SK-N-MC (cell line): Measurements from ENCODE around the gene CLCN1.

Experiments used
- DNase-seq: peaks from one replicate; pipeline ENCODE4 v3.0.0-alpha.2; 2011; ENCODE audit warnings: low read depth, low spot score
- H3K27ac ChIP-seq: fragments of 200-600 bp; sonication (generic); 2 replicates; pipeline ENCODE4 v1.5.1; 2016; ENCODE audit warnings: mixed run types
- H3K36me3 ChIP-seq: fragments of 200-600 bp; sonication (generic); 2 replicates; pipeline ENCODE4 v1.6.1; 2017; ENCODE audit warnings: antibody characterized with exemption, low read length, mixed read lengths; ENCODE audit not compliant: insufficient read depth
- H3K4me3 ChIP-seq: fragments of 200-600 bp; sonication (generic); 2 replicates; pipeline ENCODE4 v1.5.1; 2016
- H3K9ac ChIP-seq: fragments of 200-600 bp; sonication (generic); 2 replicates; pipeline ENCODE4 v1.8.0; 2017; ENCODE audit warnings: mixed run types, mixed read lengths; ENCODE audit not compliant: insufficient read length
- H3K9me3 ChIP-seq: fragments of 200-600 bp; sonication (generic); 2 replicates; pipeline ENCODE4 v1.6.1; 2017; ENCODE audit warnings: low read depth, mild to moderate bottlenecking, antibody characterized with exemption, low read length, moderate library complexity, mixed read lengths
- EZH2 ChIP-seq: fragments of 200-600 bp; sonication (generic); IDR thresholded peaks from one replicate; pipeline ENCODE4 v1.6.1; 2017; ENCODE audit warnings: antibody characterized with exemption
- FOXP2 ChIP-seq: optimal IDR thresholded peaks from 2 replicates; pipeline ENCODE3; 2011; ENCODE audit warnings: mild to moderate bottlenecking, moderate library complexity; ENCODE audit not compliant: insufficient read depth; ENCODE audit errors: extremely low read length, control extremely low read depth
- POLR2AphosphoS5 ChIP-seq: IDR thresholded peaks from 2 replicates; pipeline ENCODE4 v1.6.1; 2012; ENCODE audit warnings: mild to moderate bottlenecking, low read depth, low read length, borderline replicate concordance

The CLCN1 gene

DNA sequence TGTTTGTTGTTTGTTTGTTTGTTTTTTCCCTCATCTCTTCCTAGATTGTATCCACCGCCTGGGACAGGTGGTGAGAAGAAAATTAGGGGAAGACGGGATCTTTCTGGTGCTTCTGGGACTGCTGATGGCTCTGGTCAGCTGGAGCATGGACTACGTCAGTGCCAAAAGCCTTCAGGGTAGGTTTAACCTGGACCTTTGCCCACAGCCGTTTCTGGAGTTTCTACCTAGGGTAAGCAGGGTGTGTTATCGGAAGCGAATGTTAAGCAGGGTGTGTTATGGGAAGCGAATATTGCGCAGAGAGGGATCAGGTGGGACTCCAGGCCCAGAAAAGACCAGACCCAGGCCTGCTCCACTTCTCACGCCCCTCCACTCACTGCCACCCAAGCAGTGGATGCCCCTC is 4.7 kb downstream of the CLCN1 start:
- Histone ChIP-seq H3K36me3 (no peaks in the 10 kb centered on the region), H3K9me3 (no peaks in the 10 kb centered on the region), H3K27ac (no peak overlapping the region), H3K4me3 (no peak overlapping the region), H3K9ac (no peak overlapping the region)
- TF ChIP-seq POLR2AphosphoS5 (no peak), EZH2 (no peak), FOXP2 (no peak)
- DNase-seq: no peak

DNA sequence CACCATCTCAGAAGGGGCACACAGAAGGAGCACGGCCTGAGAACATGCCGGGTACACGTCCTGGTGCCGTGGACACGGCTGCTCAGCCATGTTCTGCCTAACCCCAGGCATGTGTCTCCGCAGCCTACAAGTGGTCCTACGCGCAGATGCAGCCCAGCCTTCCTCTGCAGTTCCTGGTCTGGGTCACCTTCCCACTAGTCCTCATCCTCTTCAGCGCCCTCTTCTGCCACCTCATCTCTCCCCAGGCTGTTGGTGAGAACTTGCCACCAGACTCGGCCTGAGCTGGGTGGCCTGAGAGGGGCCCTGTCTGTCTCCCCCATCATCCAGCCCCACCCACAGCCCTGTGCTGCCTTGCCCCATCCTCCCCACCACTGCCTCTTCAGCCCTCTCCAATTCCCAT is 5.3 kb downstream of the CLCN1 start:
- no peak overlapping the region for H3K4me3 ChIP-seq
- no peak overlapping the region for H3K9ac ChIP-seq
- TF ChIP-seq EZH2 (no peak), FOXP2 (no peak), POLR2AphosphoS5 (no peak)
- H3K9me3 ChIP-seq: no peaks in the 10 kb centered on the region
- H3K27ac ChIP-seq: no peak overlapping the region
- H3K36me3 ChIP-seq: no peaks in the 10 kb centered on the region
- no peak for DNase-seq

DNA sequence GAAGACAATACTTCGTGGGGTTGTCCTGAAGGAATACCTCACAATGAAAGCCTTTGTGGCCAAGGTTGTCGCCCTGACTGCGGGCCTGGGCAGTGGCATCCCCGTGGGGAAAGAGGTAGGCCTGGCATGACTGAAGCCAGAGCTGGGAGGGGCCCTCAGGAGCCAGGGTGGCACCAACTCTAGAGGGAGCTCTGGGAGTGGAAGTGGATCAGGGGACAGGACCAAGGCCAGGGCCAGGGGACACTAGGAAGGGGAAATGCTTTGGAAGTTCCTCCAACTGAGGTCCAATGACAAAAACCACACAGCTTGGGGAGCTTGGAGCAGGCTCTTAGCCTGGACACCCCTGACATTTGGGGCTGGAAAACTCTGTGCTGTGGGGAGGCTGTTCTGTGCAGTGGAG is 5.8 kb downstream of the CLCN1 start:
- H3K9ac ChIP-seq: no peak overlapping the region
- H3K4me3 ChIP-seq: no peak overlapping the region
- no peak for DNase-seq
- no peaks in the 10 kb centered on the region for H3K9me3 ChIP-seq
- no peaks in the 10 kb centered on the region for H3K36me3 ChIP-seq
- no peak overlapping the region for H3K27ac ChIP-seq
- TF ChIP-seq FOXP2: no peak
- TF ChIP-seq EZH2: no peak
- TF ChIP-seq POLR2AphosphoS5: no peak

DNA sequence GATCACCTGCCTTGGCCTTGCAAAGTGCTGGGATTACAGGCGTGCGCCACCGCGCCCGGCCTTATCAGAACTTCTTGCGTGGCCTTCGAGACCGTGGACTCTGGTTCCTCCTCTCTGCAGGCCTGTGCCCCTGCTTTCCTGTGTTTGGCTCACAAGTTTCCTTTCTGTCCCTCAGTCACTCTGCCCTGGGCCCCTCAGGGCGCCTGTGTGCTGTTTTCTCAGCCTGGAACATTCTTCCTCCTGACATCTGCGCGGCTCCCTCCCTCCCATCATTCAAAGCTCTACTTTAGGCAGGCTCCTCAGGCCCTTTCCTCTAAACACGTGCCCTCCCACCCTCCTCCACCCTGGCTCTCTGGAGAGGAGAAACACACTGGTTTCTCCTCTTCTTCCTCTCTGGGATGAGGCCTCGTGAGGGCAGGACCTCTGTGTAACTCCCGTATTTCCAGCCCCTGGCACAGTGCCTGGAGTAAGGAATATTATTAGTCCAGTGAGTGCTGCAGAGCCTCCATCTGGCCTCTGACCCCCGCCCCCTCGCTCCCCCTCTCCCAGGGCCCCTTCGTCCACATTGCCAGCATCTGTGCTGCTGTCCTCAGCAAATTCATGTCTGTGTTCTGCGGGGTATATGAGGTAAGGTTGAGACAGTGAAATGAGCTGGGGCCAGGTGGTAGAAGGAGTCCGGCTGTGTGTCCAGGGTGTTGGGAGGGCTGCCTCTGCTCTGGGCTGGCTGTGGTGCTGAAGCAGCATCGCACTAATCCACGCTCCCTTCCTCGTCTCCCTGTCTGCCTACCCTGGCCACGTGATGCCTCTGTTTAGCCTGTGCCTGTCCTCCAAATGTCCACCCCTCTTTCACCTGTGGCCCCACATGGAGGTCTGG is 7.1 kb downstream of the CLCN1 start:
- H3K9ac ChIP-seq: no peak overlapping the region
- DNase-seq: no peak
- H3K4me3 ChIP-seq: no peak overlapping the region
- H3K9me3 ChIP-seq: no peaks in the 10 kb centered on the region
- no peak overlapping the region for H3K27ac ChIP-seq
- H3K36me3 ChIP-seq: no peaks in the 10 kb centered on the region
- no peak for TF ChIP-seq FOXP2

DNA sequence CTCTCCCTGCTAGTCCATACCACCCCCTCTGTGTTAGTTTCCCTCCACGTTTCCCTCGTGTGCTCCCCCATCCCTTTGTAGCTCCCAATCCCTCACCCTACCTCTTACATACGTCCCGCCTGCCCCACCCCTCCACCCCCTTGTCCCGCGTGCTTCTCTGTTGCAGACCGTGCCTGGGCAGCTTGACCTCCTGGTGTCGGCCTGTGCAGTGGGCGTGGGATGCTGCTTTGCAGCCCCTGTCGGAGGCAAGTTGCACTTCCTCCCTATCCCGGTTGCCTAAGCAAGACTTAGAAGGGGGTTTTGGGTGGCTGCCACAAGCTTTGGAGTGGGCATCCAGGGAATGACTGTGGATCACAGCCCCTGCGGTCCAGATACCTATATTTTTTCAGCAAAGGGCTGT is 7.7 kb downstream of the CLCN1 start:
- Histone ChIP-seq H3K27ac (no peak overlapping the region), H3K9ac (no peak overlapping the region), H3K36me3 (no peaks in the 10 kb centered on the region), H3K9me3 (no peaks in the 10 kb centered on the region), H3K4me3 (no peak overlapping the region)
- TF ChIP-seq EZH2 (no peak), FOXP2 (no peak), POLR2AphosphoS5 (no peak)
- DNase-seq: no peak

DNA sequence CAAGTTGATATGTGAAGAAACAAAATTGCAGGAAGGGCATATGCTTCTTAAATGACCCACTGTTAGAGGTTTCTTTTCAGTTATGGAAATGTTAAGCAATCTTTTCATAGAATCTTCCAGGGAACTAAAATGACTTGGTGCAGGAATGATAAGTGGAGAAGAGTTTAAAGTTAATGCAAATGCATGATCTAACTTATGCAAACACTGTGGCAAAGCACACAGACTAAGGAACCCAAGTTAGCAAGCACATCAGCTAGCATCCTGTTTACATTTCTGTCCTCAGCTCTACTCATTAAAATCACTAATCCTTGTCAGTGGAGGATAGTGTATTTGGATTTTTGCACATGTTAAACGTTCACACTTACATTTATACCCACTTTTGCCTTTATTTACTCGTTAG is 9.3 kb downstream of the CLCN1 start:
- Histone ChIP-seq H3K9me3 (no peaks in the 10 kb centered on the region), H3K27ac (no peak overlapping the region), H3K9ac (no peak overlapping the region), H3K4me3 (no peak overlapping the region), H3K36me3 (no peaks in the 10 kb centered on the region)
- TF ChIP-seq POLR2AphosphoS5 (no peak), FOXP2 (no peak), EZH2 (no peak)
- no peak for DNase-seq

DNA sequence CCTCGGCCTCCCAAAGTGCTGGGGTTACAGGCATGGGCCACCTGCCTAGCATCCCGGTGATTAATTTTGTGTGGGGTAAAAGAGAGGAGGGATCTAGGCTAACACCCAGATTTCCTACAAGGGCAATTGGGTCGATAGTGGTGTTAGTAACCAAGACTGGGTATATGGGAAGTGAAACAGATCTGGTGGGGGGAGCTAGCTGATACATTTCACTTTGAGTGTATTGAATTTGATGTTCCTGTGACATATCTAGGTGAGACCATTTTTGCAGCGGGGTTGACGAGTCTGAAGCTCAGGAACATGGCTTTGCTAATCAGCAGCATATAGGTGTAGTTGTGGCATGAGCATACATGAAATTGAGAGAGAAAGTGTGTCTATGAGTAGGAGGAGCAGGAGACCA is 12.0 kb downstream of the CLCN1 start:
- no peak overlapping the region for H3K4me3 ChIP-seq
- no peaks in the 10 kb centered on the region for H3K9me3 ChIP-seq
- no peaks in the 10 kb centered on the region for H3K36me3 ChIP-seq
- DNase-seq: no peak
- TF ChIP-seq POLR2AphosphoS5: no peak
- TF ChIP-seq EZH2: no peak
- no peak for TF ChIP-seq FOXP2
- no peak overlapping the region for H3K27ac ChIP-seq
- no peak overlapping the region for H3K9ac ChIP-seq

DNA sequence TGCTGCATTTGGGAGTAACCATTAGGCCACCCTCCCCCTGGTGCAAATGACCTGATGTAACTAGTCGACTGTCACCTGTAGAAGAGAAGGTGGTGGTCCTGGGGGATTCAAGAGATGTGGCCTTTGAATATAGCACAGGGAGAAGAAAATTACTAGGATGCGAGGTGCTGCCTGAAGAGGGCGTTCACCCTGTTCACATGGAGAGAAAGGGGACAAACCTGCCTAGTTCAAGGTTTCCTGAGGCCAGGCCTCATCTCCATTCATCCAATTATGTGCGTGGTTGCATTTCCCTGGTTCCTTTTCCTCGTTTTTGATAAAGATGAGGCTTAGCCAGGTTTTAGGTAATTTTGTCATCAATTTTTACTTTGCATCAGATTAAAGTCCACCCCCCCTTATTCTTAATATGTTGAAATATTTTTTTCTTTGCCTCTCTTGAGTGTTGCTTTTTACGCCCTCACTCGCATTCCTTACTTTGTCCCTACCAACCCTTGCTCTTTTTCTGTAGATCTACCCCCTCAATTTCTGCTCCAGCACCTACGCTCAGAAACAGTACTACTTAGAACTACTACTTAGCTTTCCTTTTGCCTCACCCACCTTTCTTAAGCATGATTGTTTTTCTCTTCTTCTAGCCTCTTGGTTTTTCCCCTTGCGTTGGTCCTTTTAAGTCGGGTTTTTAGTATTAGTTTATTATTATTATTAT is 13.7 kb downstream of the CLCN1 start:
- DNase-seq: no peak
- Histone ChIP-seq H3K36me3 (no peaks in the 10 kb centered on the region), H3K27ac (no peak overlapping the region), H3K9ac (no peak overlapping the region), H3K9me3 (no peaks in the 10 kb centered on the region), H3K4me3 (no peak overlapping the region)
- no peak for TF ChIP-seq EZH2
- TF ChIP-seq FOXP2: no peak
- TF ChIP-seq POLR2AphosphoS5: no peak
